Parietal lobe (tissue), 1 donor: ENCODE results near the gene C12orf75. TPM values are rescaled to one million over a fixed set of nuclear protein-coding genes. Genes with fewer than 3 reads are reported as not detected.

ENCODE experiments used
- total RNA-seq: library from RNA; depleted of rRNA; stranded (reverse); fragments of >200 nt; gene quantifications from one replicate; pipeline ENCODE4 v1.2.3, GENCODE V29; 2014

The C12orf75 gene
- 18.8 TPM for total RNA-seq

DNA sequence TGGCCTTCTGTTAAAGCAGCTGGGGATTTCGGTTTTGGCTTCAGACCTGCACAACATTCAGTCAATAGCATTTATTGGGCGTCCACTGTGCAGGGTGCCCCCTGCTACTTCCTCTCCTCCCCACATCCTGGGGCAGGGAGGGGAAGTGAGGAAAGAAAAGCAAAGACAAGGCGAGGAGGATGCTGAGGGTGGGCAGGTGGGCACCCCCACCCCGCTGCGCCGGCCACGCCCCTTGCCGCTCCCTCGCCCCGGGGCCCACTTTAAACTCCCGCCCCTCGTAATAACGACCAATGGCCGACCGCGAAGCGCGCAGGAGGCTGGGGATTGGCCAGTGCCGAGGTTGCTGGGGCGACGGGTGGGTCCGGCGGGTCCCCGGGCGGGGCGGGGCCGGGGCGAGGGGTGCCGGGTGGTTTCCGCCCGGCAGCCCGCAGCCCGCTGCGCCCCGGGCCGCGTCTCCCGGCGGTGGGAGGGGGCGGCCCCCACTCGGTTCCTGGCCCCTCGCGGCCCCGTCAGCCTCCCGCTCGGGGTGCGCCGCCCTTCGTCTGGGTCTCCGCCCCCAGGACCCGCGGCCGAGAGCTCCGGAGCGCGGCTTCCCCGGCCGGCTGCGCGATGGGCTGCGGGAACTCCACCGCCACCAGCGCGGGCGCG is at the start of gene C12orf75:
Gene C12orf75, plus strand, starts transcription at position 409 of the 648 bp plus-strand sequence. Its CDS starts 201 bp downstream, at position 610.

Other genes starting within 250 kb of the C12orf75 start
- 15.7 TPM for gene ALDH1L2, start 246.2 kb upstream of the C12orf75 start, total RNA-seq
- gene WASHC4, start 223.0 kb upstream of the C12orf75 start, total RNA-seq, result 131 TPM
- gene APPL2, start 94.5 kb upstream of the C12orf75 start, total RNA-seq, result 94.2 TPM